A549 (cell line): ENCODE results near the gene CAPN9.

Source experiments
- MYC ChIP-seq: IDR thresholded peaks from 2 replicates; pipeline ENCODE4 v1.6.1; 2012; ENCODE audit warnings: mild to moderate bottlenecking, inconsistent platforms, low read length, improper control_type of control experiment, borderline replicate concordance
- POLR2A ChIP-seq: IDR thresholded peaks from 2 replicates; pipeline ENCODE4 v1.6.1; 2012; ENCODE audit warnings: mild to moderate bottlenecking, low read length
- POLR2AphosphoS2 ChIP-seq: conservative IDR thresholded peaks from 2 replicates; pipeline ENCODE4 v1.6.1; 2012; ENCODE audit warnings: low read length, improper control_type of control experiment, inconsistent platforms

- TF ChIP-seq POLR2A (no peak), MYC (no peak), POLR2AphosphoS2 (no peak)
Measured at GRCh38 chr1:230725256-230726012, 21.8 kb upstream of the CAPN9 start.
